ENCODE data around the gene PCDHA10. TPM values are rescaled to one million over a fixed set of nuclear protein-coding genes. Genes with fewer than 3 reads are reported as not detected.

The PCDHA10 gene
- total RNA-seq, 2 donors from 2014 or later: 0.07 to 0.37 TPM

- H3K4me1 ChIP-seq: no peaks in the 10 kb centered on the region
- H3K9ac ChIP-seq (ENCODE audit: low read depth in 2 of 2, low read length in 2 of 2): no peak within 1 kb of the TSS
- no peak within 1 kb of the TSS for H3K4me3 ChIP-seq
- no peaks in the 10 kb centered on the region for H3K27me3 ChIP-seq
- TF ChIP-seq, protein P1, sequence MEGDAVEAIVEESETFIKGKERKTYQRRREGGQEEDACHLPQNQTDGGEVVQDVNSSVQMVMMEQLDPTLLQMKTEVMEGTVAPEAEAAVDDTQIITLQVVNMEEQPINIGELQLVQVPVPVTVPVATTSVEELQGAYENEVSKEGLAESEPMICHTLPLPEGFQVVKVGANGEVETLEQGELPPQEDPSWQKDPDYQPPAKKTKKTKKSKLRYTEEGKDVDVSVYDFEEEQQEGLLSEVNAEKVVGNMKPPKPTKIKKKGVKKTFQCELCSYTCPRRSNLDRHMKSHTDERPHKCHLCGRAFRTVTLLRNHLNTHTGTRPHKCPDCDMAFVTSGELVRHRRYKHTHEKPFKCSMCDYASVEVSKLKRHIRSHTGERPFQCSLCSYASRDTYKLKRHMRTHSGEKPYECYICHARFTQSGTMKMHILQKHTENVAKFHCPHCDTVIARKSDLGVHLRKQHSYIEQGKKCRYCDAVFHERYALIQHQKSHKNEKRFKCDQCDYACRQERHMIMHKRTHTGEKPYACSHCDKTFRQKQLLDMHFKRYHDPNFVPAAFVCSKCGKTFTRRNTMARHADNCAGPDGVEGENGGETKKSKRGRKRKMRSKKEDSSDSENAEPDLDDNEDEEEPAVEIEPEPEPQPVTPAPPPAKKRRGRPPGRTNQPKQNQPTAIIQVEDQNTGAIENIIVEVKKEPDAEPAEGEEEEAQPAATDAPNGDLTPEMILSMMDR (IDR thresholded peaks at IDR 0.05): no peak
- DNase-seq: no peak
- no peaks in the 10 kb centered on the region for H3K9me3 ChIP-seq
- no peaks in the 10 kb centered on the region for H3K36me3 ChIP-seq
- no peak within 1 kb of the TSS for H3K27ac ChIP-seq
- intact Hi-C loops (cut with DNase I): no loop called here
Measured at GRCh38 chr5:140881889-140882590, 26.3 kb downstream of the PCDHA10 start, which contains the start of gene PCDHA13. TSS of gene PCDHA13 (plus strand) at chr5:140882124. CDS start at chr5:140882269, 145 bp downstream.

DNA sequence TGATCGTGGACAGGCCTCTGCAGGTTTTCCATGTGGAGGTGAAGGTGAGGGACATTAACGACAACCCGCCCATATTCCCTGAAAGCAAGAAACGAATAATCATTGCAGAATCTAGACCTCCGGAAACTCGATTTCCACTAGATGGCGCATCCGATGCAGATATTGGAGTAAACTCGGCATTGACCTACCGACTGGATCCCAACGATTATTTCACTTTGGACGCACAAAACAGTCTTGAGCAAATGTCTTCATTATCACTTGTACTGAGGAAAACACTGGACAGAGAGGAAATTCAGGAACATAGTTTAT is 26.8 kb downstream of the PCDHA10 start:
- TF ChIP-seq, protein P1 (IDR thresholded peaks at IDR 0.05): no peak
- no peak for DNase-seq
- Histone ChIP-seq H3K4me1 (no peaks in the 10 kb centered on the region), H3K4me3 (no peak overlapping the region), H3K36me3 (no peaks in the 10 kb centered on the region), H3K9ac (ENCODE audit: low read depth in 2 of 2, low read length in 2 of 2) (no peak overlapping the region), H3K9me3 (no peaks in the 10 kb centered on the region), H3K27ac (no peak overlapping the region), H3K27me3 (no peaks in the 10 kb centered on the region)
- intact Hi-C loops (cut with DNase I): no loop called here

DNA sequence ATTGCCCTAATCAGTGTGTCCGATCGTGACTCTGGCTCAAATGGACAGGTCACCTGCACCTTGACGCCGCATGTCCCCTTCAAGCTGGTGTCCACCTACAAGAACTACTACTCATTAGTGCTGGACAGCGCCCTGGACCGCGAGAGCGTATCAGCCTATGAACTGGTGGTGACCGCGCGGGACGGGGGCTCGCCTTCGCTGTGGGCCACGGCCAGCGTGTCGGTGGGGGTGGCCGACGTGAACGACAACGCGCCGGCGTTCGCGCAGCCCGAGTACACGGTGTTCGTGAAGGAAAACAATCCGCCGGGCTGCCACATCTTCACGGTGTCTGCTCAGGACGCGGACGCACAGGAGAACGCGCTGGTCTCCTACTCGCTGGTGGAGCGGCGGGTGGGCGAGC is 27.7 kb downstream of the PCDHA10 start:
- TF ChIP-seq, protein P1 (IDR thresholded peaks at IDR 0.05): no peak
- no peak overlapping the region for H3K4me3 ChIP-seq
- no peak for DNase-seq
- no peaks in the 10 kb centered on the region for H3K4me1 ChIP-seq
- H3K27me3 ChIP-seq: no peaks in the 10 kb centered on the region
- no peak overlapping the region for H3K9ac ChIP-seq (ENCODE audit: low read depth in 2 of 2, low read length in 2 of 2)
- no peak overlapping the region for H3K27ac ChIP-seq
- H3K9me3 ChIP-seq: no peaks in the 10 kb centered on the region
- intact Hi-C loops (cut with DNase I): no loop called here
- no peaks in the 10 kb centered on the region for H3K36me3 ChIP-seq

DNA sequence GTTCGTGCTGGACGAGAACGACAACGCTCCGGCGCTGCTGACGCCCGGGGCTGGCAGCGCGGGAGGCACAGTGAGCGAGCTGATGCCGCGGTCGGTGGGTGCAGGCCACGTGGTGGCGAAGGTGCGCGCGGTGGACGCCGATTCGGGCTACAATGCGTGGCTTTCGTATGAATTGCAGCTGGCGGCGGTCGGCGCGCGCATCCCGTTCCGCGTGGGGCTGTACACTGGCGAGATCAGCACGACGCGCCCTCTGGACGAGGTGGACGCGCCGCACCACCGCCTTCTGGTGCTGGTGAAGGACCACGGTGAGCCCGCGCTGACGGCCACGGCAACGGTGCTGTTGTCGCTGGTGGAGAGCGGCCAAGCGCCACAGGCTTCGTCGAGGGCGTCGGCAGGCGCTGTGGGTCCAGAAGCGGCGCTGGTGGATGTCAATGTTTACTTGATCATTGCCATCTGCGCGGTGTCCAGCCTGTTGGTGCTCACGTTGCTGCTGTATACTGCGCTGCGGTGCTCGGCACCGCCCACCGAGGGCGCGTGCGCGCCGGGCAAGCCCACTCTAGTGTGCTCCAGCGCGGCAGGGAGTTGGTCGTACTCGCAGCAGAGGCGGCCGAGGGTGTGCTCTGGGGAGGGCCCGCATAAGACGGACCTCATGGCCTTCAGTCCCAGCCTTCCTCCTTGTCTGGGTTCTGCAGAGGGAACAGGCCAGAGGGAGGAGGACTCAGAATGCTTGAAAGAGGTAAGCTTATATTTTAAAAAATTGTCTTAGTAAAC is 28.4 kb downstream of the PCDHA10 start:
- Histone ChIP-seq H3K4me3 (no peak overlapping the region), H3K4me1 (no peaks in the 10 kb centered on the region), H3K9ac (ENCODE audit: low read depth in 2 of 2, low read length in 2 of 2) (no peak overlapping the region), H3K9me3 (no peaks in the 10 kb centered on the region), H3K36me3 (no peaks in the 10 kb centered on the region), H3K27ac (no peak overlapping the region), H3K27me3 (no peaks in the 10 kb centered on the region)
- intact Hi-C loops (cut with DNase I): no loop called here
- DNase-seq: no peak
- TF ChIP-seq, protein P1 (IDR thresholded peaks at IDR 0.05): no peak

DNA sequence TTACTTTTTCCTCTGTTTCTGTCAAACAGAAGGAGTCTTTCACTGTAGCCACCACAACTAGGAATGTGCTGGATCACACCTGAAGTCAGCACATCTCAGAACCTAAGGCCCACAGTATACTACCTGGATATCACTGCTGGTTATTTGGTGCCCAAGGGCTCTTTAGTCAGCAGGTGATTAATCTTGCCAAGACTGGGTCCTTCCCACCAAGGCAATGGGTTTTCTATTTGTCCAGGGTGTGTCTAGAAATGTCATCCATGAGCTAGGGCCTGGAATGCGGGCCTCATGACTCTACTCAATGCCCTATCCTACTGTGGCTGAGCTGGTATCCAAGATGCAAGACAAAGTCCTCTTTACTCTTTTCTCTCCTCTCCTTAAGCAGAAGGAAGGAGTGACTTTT is 60.6 kb downstream of the PCDHA10 start:
- Histone ChIP-seq H3K9me3 (no peaks in the 10 kb centered on the region), H3K4me3 (no peak overlapping the region), H3K9ac (ENCODE audit: low read depth in 2 of 2, low read length in 2 of 2) (no peak overlapping the region), H3K27ac (no peak overlapping the region), H3K27me3 (no peaks in the 10 kb centered on the region), H3K4me1 (no peaks in the 10 kb centered on the region), H3K36me3 (no peaks in the 10 kb centered on the region)
- TF ChIP-seq, protein P1 (IDR thresholded peaks at IDR 0.05): no peak
- intact Hi-C loops (cut with DNase I): no loop called here
- DNase-seq: no peak

Other genes with a start within 250 kb of the PCDHA10 start
- 10 to 100 TPM; 28.2 to 48.3 TPM for gene CD14, start 222.7 kb upstream of the PCDHA10 start, total RNA-seq
- gene TMCO6, start 216.4 kb upstream of the PCDHA10 start, total RNA-seq: 10 to 100 TPM in 1 of 2 donors, 1 to 10 TPM in 1; 8.7 to 18.9 TPM
- gene NDUFA2, start 208.3 kb upstream of the PCDHA10 start, total RNA-seq: 100 to 1,000 TPM in 1 of 2 donors, 10 to 100 TPM in 1; 85.4 to 101 TPM
- 10 to 100 TPM; 70.4 to 71.6 TPM for gene IK, start 208.1 kb upstream of the PCDHA10 start, total RNA-seq
- gene WDR55, start 191.0 kb upstream of the PCDHA10 start, total RNA-seq: 10 to 100 TPM; 28.7 to 47.8 TPM
- under 1 TPM; 0.16 to 0.89 TPM for gene DND1, start 182.3 kb upstream of the PCDHA10 start, total RNA-seq
- 10 to 100 TPM; 41.0 to 66.1 TPM for gene HARS1, start 164.5 kb upstream of the PCDHA10 start, total RNA-seq
- gene HARS2, start 164.4 kb upstream of the PCDHA10 start, total RNA-seq: 10 to 100 TPM; 37.8 to 38.7 TPM
- gene ZMAT2, start 155.4 kb upstream of the PCDHA10 start, total RNA-seq: 10 to 100 TPM; 43.8 to 49.4 TPM
- gene PCDHA1, start 69.8 kb upstream of the PCDHA10 start, total RNA-seq: under 1 TPM in 1 of 2 donors, not detected in 1; 0.13 TPM
- gene PCDHA2, start 61.0 kb upstream of the PCDHA10 start, total RNA-seq: not detected
- gene PCDHA3, start 54.8 kb upstream of the PCDHA10 start, total RNA-seq: under 1 TPM in 1 of 2 donors, not detected in 1; 0.11 TPM
- gene PCDHA4, start 48.8 kb upstream of the PCDHA10 start, total RNA-seq: under 1 TPM; 0.47 to 0.58 TPM
- under 1 TPM; 0.05 to 0.13 TPM for gene PCDHA5, start 34.3 kb upstream of the PCDHA10 start, total RNA-seq
- under 1 TPM; 0.11 to 0.12 TPM for gene PCDHA6, start 27.9 kb upstream of the PCDHA10 start, total RNA-seq
- gene PCDHA7, start 21.6 kb upstream of the PCDHA10 start, total RNA-seq: under 1 TPM; 0.10 to 0.11 TPM
- gene PCDHA8, start 14.7 kb upstream of the PCDHA10 start, total RNA-seq: under 1 TPM in 1 of 2 donors, not detected in 1; 0.10 TPM
- gene PCDHA9, start 7.5 kb upstream of the PCDHA10 start, total RNA-seq: under 1 TPM in 1 of 2 donors, not detected in 1; 0.19 TPM
- not detected for gene PCDHA11, start 13.1 kb downstream of the PCDHA10 start, total RNA-seq
- not detected for gene PCDHA12, start 19.4 kb downstream of the PCDHA10 start, total RNA-seq
- under 1 TPM; 0.05 TPM for gene PCDHA13, start 26.2 kb downstream of the PCDHA10 start, total RNA-seq
- gene PCDHAC1, start 70.4 kb downstream of the PCDHA10 start, total RNA-seq: under 1 TPM; 0.10 to 0.11 TPM
- gene PCDHAC2, start 110.6 kb downstream of the PCDHA10 start, total RNA-seq: under 1 TPM; 0.05 to 0.32 TPM
- gene PCDHB1, start 195.5 kb downstream of the PCDHA10 start, total RNA-seq: not detected
- 1 to 10 TPM in 1 of 2 donors, under 1 TPM in 1; 0.40 to 1.6 TPM for gene PCDHB2, start 238.7 kb downstream of the PCDHA10 start, total RNA-seq
- gene PCDHB3, start 244.6 kb downstream of the PCDHA10 start, total RNA-seq: 1 to 10 TPM in 1 of 2 donors, under 1 TPM in 1; 0.40 to 1.5 TPM